ENCODE data around the gene GPER1. TPM values are rescaled to one million over a fixed set of nuclear protein-coding genes. Genes with fewer than 3 reads are reported as not detected.

Gene GPER1
- total and polyA plus RNA-seq, 7 donors: 3.5 to 15.8 (median 4.6) TPM

DNA sequence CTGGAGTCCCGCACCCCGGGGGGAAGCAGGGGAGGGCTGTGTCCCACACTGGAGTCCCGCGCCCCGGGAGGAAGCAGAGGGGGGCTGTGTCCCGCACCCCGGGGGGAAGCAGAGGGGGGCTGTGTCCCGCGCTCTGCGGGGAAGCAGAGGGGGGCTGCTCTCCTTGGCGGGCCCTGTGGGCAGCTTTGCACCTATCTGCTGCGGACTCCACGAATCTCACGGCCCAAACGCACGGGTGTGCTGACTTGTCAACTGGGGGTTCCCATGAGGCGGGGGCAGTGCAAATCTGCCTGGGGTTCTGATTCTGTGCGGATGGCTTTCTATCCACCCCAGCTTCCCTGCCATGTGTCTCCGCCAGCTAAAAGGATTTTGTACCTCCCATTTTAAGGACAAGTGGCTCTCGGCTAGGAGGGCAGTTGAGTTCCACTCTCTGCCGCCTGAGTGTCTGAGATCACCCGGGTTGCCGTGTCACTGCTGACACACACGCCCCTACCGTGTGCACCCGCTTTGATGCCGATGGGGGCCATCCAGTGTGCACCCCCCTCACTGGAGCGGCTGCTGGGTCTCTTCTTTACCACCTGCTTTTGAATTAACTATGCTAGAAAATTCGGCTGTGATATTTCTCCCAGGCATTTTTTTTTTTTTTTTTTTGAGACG lies 20.5 kb downstream of the GPER1 start:
- peaks cover 0 to 8% (median 0%) of the 10 kb centered on the region in 4 donors for H3K36me3 ChIP-seq
- intact Hi-C loops (cut with DNase I): no loop called here
- H3K4me1 ChIP-seq: no peaks in the 10 kb centered on the region
- DNase-seq: no peak
- H3K9me3 ChIP-seq: no peaks in the 10 kb centered on the region
- no peak overlapping the region for H3K4me3 ChIP-seq
- no peak overlapping the region for H3K27ac ChIP-seq
- no peak for TF ChIP-seq POLR2A (IDR thresholded peaks at IDR 0.05)
- no peak for TF ChIP-seq EP300 (IDR thresholded peaks at IDR 0.05)
- TF ChIP-seq POLR2AphosphoS5 (IDR thresholded peaks at IDR 0.05): no peak
- TF ChIP-seq, protein P1, sequence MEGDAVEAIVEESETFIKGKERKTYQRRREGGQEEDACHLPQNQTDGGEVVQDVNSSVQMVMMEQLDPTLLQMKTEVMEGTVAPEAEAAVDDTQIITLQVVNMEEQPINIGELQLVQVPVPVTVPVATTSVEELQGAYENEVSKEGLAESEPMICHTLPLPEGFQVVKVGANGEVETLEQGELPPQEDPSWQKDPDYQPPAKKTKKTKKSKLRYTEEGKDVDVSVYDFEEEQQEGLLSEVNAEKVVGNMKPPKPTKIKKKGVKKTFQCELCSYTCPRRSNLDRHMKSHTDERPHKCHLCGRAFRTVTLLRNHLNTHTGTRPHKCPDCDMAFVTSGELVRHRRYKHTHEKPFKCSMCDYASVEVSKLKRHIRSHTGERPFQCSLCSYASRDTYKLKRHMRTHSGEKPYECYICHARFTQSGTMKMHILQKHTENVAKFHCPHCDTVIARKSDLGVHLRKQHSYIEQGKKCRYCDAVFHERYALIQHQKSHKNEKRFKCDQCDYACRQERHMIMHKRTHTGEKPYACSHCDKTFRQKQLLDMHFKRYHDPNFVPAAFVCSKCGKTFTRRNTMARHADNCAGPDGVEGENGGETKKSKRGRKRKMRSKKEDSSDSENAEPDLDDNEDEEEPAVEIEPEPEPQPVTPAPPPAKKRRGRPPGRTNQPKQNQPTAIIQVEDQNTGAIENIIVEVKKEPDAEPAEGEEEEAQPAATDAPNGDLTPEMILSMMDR (IDR thresholded peaks at IDR 0.05): no peak
- H3K27me3 ChIP-seq: no peaks in the 10 kb centered on the region
- 86 to 91% methylated on average over 30 of the region's 30 CpGs for WGBS, 2 donors

DNA sequence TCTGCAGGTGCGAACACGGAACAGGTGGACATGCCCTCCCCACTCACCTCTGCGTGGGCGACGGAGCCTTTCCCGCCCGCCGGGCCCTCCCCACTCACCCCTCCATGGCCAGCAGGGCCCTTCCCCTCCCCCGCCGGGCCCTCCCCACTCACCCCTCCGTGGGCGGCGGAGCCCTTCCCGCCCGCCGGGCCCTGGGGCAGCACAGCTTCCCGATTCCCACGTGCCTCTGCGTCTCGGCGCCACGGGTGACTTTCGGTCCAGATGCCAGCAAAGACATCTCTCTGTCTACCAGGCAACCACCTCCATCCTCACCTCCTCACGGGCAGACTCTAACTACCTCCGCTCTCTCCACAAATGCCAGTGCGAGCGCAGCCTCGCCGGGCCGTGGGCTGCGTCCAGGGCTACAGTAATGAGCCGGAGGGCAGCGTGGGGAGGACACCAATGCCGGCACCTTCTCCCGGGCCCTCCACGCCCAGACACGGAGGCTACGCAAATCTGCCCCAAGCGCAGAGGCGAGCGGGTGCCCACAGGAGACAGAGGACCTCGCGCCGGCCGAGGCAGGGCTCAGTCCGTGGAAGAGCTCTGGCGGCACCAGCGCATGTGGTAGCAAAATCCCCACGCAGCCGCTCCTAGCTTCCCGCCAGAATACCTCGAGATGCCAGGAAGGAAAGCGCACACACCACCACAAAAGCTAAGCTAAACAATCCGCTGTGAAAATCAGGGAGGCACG lies 21.8 kb downstream of the GPER1 start:
- DNase-seq: no peak
- no peak overlapping the region for H3K27ac ChIP-seq
- H3K4me3 ChIP-seq: no peak overlapping the region
- no peaks in the 10 kb centered on the region for H3K9me3 ChIP-seq
- intact Hi-C loops (cut with DNase I): no loop called here
- H3K36me3 ChIP-seq: peaks cover 0 to 8% (median 0%) of the 10 kb centered on the region in 4 donors
- TF ChIP-seq POLR2AphosphoS5 (IDR thresholded peaks at IDR 0.05) (no peak), EP300 (IDR thresholded peaks at IDR 0.05) (no peak), POLR2A (IDR thresholded peaks at IDR 0.05) (no peak)
- TF ChIP-seq, protein P1 (IDR thresholded peaks at IDR 0.05): no peak
- no peaks in the 10 kb centered on the region for H3K4me1 ChIP-seq
- no peaks in the 10 kb centered on the region for H3K27me3 ChIP-seq
- WGBS, 2 donors: 96% methylated on average over 55 of the region's 55 CpGs

DNA sequence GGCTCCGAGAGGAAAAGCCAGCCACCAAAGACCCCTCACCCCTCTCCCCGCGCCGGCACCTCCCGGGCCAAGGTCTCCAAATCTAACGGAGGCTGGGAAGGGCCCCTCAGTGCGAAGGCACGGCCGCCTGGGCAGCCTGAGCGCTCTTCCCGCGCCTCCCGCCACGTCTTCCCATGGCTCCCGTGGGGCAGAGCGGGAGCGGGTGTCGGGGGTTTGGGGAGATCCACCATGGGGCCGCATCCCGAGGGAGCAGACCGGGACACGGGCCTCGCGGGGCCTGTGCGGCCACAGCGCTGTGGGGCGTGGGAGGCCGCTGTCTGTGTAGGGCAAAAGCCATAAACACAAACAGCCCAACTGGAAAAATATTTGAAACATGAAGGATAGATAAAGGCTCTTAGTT lies 22.4 kb downstream of the GPER1 start:
- Histone ChIP-seq H3K4me3 (no peak overlapping the region), H3K4me1 (no peaks in the 10 kb centered on the region), H3K27ac (no peak overlapping the region), H3K9me3 (no peaks in the 10 kb centered on the region), H3K36me3 (peaks cover 0 to 8% (median 0%) of the 10 kb centered on the region in 4 donors), H3K27me3 (no peaks in the 10 kb centered on the region)
- no peak for DNase-seq
- intact Hi-C loops (cut with DNase I): no loop called here
- no peak for TF ChIP-seq POLR2A (IDR thresholded peaks at IDR 0.05)
- no peak for TF ChIP-seq EP300 (IDR thresholded peaks at IDR 0.05)
- TF ChIP-seq, protein P1 (IDR thresholded peaks at IDR 0.05): no peak
- TF ChIP-seq POLR2AphosphoS5 (IDR thresholded peaks at IDR 0.05): no peak
- 96 to 97% methylated on average over 28 of the region's 28 CpGs for WGBS, 2 donors

DNA sequence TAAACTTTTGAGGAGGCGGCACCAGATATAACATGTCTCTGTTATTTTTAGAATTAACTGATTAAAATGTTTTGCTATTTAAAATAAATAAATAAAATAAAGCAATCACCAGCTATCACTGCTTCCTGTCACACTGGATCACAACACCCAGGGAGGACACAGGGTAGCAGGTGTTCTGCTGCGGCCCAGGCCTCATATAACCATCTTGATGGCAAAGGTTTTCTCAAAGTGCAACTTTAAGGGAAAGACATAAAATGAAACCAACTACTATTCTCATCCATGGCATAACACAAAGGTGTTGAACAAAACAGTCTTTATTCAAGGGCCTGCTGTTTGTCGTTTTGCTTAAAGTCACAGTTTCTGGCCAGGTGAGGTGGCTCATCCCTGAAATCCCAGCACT lies 23.2 kb downstream of the GPER1 start:
- intact Hi-C loops (cut with DNase I): no loop called here
- H3K27ac ChIP-seq: no peak overlapping the region
- H3K9me3 ChIP-seq: no peaks in the 10 kb centered on the region
- peaks cover 0 to 8% (median 0%) of the 10 kb centered on the region in 4 donors for H3K36me3 ChIP-seq
- no peak overlapping the region for H3K4me3 ChIP-seq
- TF ChIP-seq, protein P1 (IDR thresholded peaks at IDR 0.05): no peak
- no peak for TF ChIP-seq POLR2AphosphoS5 (IDR thresholded peaks at IDR 0.05)
- no peak for TF ChIP-seq POLR2A (IDR thresholded peaks at IDR 0.05)
- no peak for TF ChIP-seq EP300 (IDR thresholded peaks at IDR 0.05)
- DNase-seq: no peak
- H3K27me3 ChIP-seq: no peaks in the 10 kb centered on the region
- H3K4me1 ChIP-seq: no peaks in the 10 kb centered on the region
- WGBS, 2 donors: 86 to 91% methylated on average over 3 of the region's 3 CpGs

Measured in sigmoid colon (tissue), 7 donors.